B cell (primary cell): ENCODE measurements around the gene WWTR1. TPM values are rescaled to one million over a fixed set of nuclear protein-coding genes. Genes with fewer than 3 reads are reported as not detected.
A peak's percentile ranks its signal among the peaks of the same experiment; 100 is the strongest.

Experiments
- ATAC-seq: fragments of 200-7000 bp; cut with Tn5 transposase; one replicate; pipeline ENCODE4 v1.10.0; 2021; ENCODE audit warnings: low read depth, mild to moderate bottlenecking, moderate number of reproducible peaks, moderate library complexity
- CTCF ChIA-PET: fragments of 350-600 bp; sonication (Branson Sonifier 250); formaldehyde crosslinking; loops from one replicate; lab custom pipeline; 2021; ENCODE audit warnings: antibody characterized with exemption, inconsistent platforms; lab: Charles Lee
- POLR2A ChIA-PET: fragments of 350-600 bp; sonication (Branson Sonifier 250); formaldehyde crosslinking; loops from one replicate; lab custom pipeline; 2021; ENCODE audit warnings: antibody characterized with exemption; lab: Charles Lee
- DNase-seq: peaks from one replicate; pipeline ENCODE4 v3.0.0; 2013
- H2AFZ ChIP-seq: 2 replicates; pipeline ENCODE4 v1.6.1; 2012; ENCODE audit warnings: mild to moderate bottlenecking, low read depth, low read length; ENCODE audit not compliant: insufficient read depth, poor library complexity, severe bottlenecking
- H3K27ac ChIP-seq, 2 donors: 1 replicate in 1 of 2; 2 replicates in 1 of 2; pipeline ENCODE4 v1.5.1; 2012 to 2013; ENCODE audit warnings: low read length in 2 of 2, mild to moderate bottlenecking in 2 of 2, moderate library complexity in 1 of 2
- H3K27me3 ChIP-seq, 4 experiments: fragments of 200-600 bp in 1 of 4; sonication (generic) in 1 of 4; replicated peaks in 1 of 4; 1 replicate in 2 of 4; 2 replicates in 2 of 4; pipeline versions ENCODE4 v1.6.1 to v1.7.0; 2013 to 2016; ENCODE audit warnings: low read length in 3 of 4, mild to moderate bottlenecking in 2 of 4, mixed read lengths in 1 of 4, moderate library complexity in 1 of 4; ENCODE audit not compliant: insufficient read depth in 4 of 4, control insufficient read depth in 3 of 4; ENCODE audit errors: control extremely low read depth in 1 of 4
- H3K36me3 ChIP-seq, 2 experiments: replicated peaks in 1 of 2; 1 replicate in 1 of 2; 2 replicates in 1 of 2; pipeline versions ENCODE4 v1.6.1 to v1.7.1; 2013; ENCODE audit warnings: low read length in 1 of 2; ENCODE audit not compliant: insufficient read depth in 2 of 2, control insufficient read depth in 1 of 2; ENCODE audit errors: control extremely low read depth in 1 of 2, extremely low read depth in 1 of 2
- H3K4me1 ChIP-seq, 2 donors: fragments of 200-600 bp in 1 of 2; sonication (generic) in 1 of 2; 1 replicate in 1 of 2; 2 replicates in 1 of 2; pipeline versions ENCODE4 v1.5.1 to v1.6.1; 2013 to 2017; ENCODE audit warnings: low read length in 2 of 2; ENCODE audit not compliant: control insufficient read depth in 2 of 2, insufficient read depth in 2 of 2
- H3K4me2 ChIP-seq: replicated peaks from 2 replicates; pipeline ENCODE3; 2012; ENCODE audit warnings: mild to moderate bottlenecking, low read depth, low read length; ENCODE audit not compliant: poor library complexity, severe bottlenecking
- H3K4me3 ChIP-seq, 5 experiments: fragments of 200-600 bp in 1 of 5; sonication (generic) in 1 of 5; 1 replicate in 3 of 5; 2 replicates in 2 of 5; pipeline versions ENCODE4 v1.5.1 to v1.7.0; 2011 to 2016; ENCODE audit warnings: low read length in 4 of 5, mild to moderate bottlenecking in 4 of 5, low read depth in 2 of 5, control low read depth in 1 of 5, moderate library complexity in 1 of 5; ENCODE audit not compliant: insufficient read depth in 1 of 5; ENCODE audit errors: control extremely low read depth in 1 of 5, extremely low read depth in 1 of 5
- H3K79me2 ChIP-seq: fragments of 200-600 bp; sonication (generic); one replicate; pipeline ENCODE4 v1.6.0; 2016; ENCODE audit warnings: low read length; ENCODE audit not compliant: control insufficient read depth, insufficient read depth
- H3K9ac ChIP-seq: fragments of 200-600 bp; sonication (generic); 2 replicates; pipeline ENCODE4 v1.6.1; 2017; ENCODE audit warnings: mild to moderate bottlenecking, low read length, moderate library complexity
- H3K9me3 ChIP-seq, 3 donors: one replicate each; pipeline versions ENCODE4 v1.6.1 to v1.7.1; 2013; ENCODE audit warnings: low read length in 2 of 3; ENCODE audit not compliant: control insufficient read depth in 2 of 3, insufficient read depth in 1 of 3; ENCODE audit errors: control extremely low read depth in 1 of 3
- H4K20me1 ChIP-seq: 2 replicates; pipeline ENCODE4 v1.6.0; 2012; ENCODE audit warnings: mild to moderate bottlenecking, low read length; ENCODE audit not compliant: insufficient read depth, control insufficient read depth, poor library complexity, severe bottlenecking
- H3K27ac Mint-ChIP-seq: one replicate; pipeline ENCODE4 v1.8.0; 2021; ENCODE audit warnings: mixed read lengths
- H3K27me3 Mint-ChIP-seq: one replicate; pipeline ENCODE4 v1.8.0; 2021; ENCODE audit warnings: mixed read lengths
- H3K4me1 Mint-ChIP-seq: one replicate; pipeline ENCODE4 v1.8.0; 2021; ENCODE audit warnings: mixed read lengths
- H3K4me3 Mint-ChIP-seq: one replicate; pipeline ENCODE4 v1.8.0; 2021; ENCODE audit warnings: mixed read lengths
- H3K9me3 Mint-ChIP-seq: one replicate; pipeline ENCODE4 v1.8.0; 2022; ENCODE audit warnings: mixed read lengths; ENCODE audit not compliant: insufficient read depth
- CTCF ChIP-seq: fragments of 200-600 bp; IDR thresholded peaks from one replicate; pipeline ENCODE4 v1.8.0; 2022; ENCODE audit warnings: antibody characterized with exemption, mild to moderate bottlenecking
- EZH2 ChIP-seq: IDR thresholded peaks from 2 replicates; pipeline ENCODE4 v1.6.1; 2012; ENCODE audit warnings: borderline replicate concordance, low read depth, mild to moderate bottlenecking, moderate library complexity, low read length; ENCODE audit not compliant: insufficient read depth, poor library complexity, severe bottlenecking
- WGBS: methylation state at CpG from one replicate; pipeline ENCODE4 v1.1.5; 2013; ENCODE audit warnings: missing lambda C conversion rate; ENCODE audit not compliant: insufficient coverage; 5-methylcytosine and 5-hydroxymethylcytosine counted together
- intact Hi-C: fragments of 100-400 bp; cut with micrococcal nuclease; formaldehyde crosslinking; loops from one replicate; pipeline ENCODE4 v1.10.0; 2022
- polyA plus RNA-seq: library from polyadenylated mRNA; depleted of rRNA; stranded (reverse); fragments of >200 nt; gene quantifications from 2 replicates; pipeline ENCODE4 v1.2.3, GENCODE V29; 2012
- total RNA-seq, 2 donors: library from RNA; stranded (reverse); fragments of 120-200 nt in 1 of 2; gene quantifications; 1 replicate in 1 of 2; 2 replicates in 1 of 2; pipeline versions ENCODE4 v1.2.3 to v1.2.4, GENCODE V29; 2013 to 2022

WWTR1 gene
- total and polyA plus RNA-seq, 2 donors (not counting 1 experiment from before 2014, with no cell fraction given): 0.79 to 2.3 TPM

GRCh38 chr3:149514471-149514870, 143.4 kb downstream of the WWTR1 start:
- no peaks in the 10 kb centered on the region for H4K20me1 ChIP-seq
- H3K36me3 ChIP-seq: no peaks in the 10 kb centered on the region
- Mint-ChIP-seq H3K27ac (no peak overlapping the region), H3K9me3 (no peaks in the 10 kb centered on the region), H3K4me3 (no peak overlapping the region), H3K27me3 (peaks cover 12% of the 10 kb centered on the region), H3K4me1 (peaks cover 6% of the 10 kb centered on the region)
- H3K79me2 ChIP-seq: no peaks in the 10 kb centered on the region
- no peaks in the 10 kb centered on the region for H3K9me3 ChIP-seq
- CTCF ChIA-PET: interaction anchor here (1.1 kb wide), 1 partner anchor 256 kb away, joined by 4 read pairs; no protein-coding TSS in a partner anchor
- no peak overlapping the region for H3K27ac ChIP-seq
- no peaks in the 10 kb centered on the region for H3K27me3 ChIP-seq
- WGBS: 89% methylated on average over 1 of the region's 2 CpGs
- peaks cover 0 to 5% of the 10 kb centered on the region in 2 donors for H3K4me1 ChIP-seq
- POLR2A ChIA-PET: no interaction called here
- H3K4me2 ChIP-seq: no peak overlapping the region
- intact Hi-C loops: loop anchor here (5.0 kb wide), 1 partner anchor 708 kb away; no protein-coding TSS in a partner anchor
- no peak overlapping the region for H3K9ac ChIP-seq
- DNase-seq (no peak), ATAC-seq (no peak)
- H2AFZ ChIP-seq: no peak overlapping the region
- no peak for TF ChIP-seq EZH2
- no peak for TF ChIP-seq CTCF
- H3K4me3 ChIP-seq: no peak overlapping the region

GRCh38 chr3:149512073-149512782, 145.6 kb downstream of the WWTR1 start:
- no peaks in the 10 kb centered on the region for H4K20me1 ChIP-seq
- H3K9ac ChIP-seq: no peak overlapping the region
- no peaks in the 10 kb centered on the region for H3K36me3 ChIP-seq
- no peak overlapping the region for H3K4me3 ChIP-seq
- no peaks in the 10 kb centered on the region for H3K79me2 ChIP-seq
- H3K4me3 Mint-ChIP-seq: no peak overlapping the region
- no peak overlapping the region for H3K27ac ChIP-seq
- H2AFZ ChIP-seq: no peak overlapping the region
- peak overlapping the region; percentile 17 for H3K4me2 ChIP-seq
- H3K4me1 ChIP-seq: peaks cover 5 to 11% of the 10 kb centered on the region in 2 donors
- ChIA-PET CTCF (interaction anchor here (1.1 kb wide), 1 partner anchor 208 kb away, joined by 4 read pairs; no protein-coding TSS in a partner anchor), POLR2A (no interaction called here)
- peaks cover 16% of the 10 kb centered on the region for H3K27me3 Mint-ChIP-seq
- H3K27ac Mint-ChIP-seq: no peak overlapping the region
- peak; percentile 21 for ATAC-seq
- TF ChIP-seq CTCF (peak; percentile 50), EZH2 (no peak)
- H3K9me3 Mint-ChIP-seq: no peaks in the 10 kb centered on the region
- no peaks in the 10 kb centered on the region for H3K9me3 ChIP-seq
- intact Hi-C loops: loop anchor here (5.0 kb wide), 1 partner anchor 710 kb away; no protein-coding TSS in a partner anchor
- 22% methylated on average over 8 of the region's 9 CpGs for WGBS
- H3K4me1 Mint-ChIP-seq: peaks cover 14% of the 10 kb centered on the region
- peaks cover 0 to 1% (median 0%) of the 10 kb centered on the region in 4 experiments for H3K27me3 ChIP-seq
- peak; percentile 37 for DNase-seq
